ENCODE measurements around the gene FNDC3B. TPM values are rescaled to one million over a fixed set of nuclear protein-coding genes. Genes with fewer than 3 reads are reported as not detected.

The FNDC3B gene
- total and polyA plus RNA-seq, 4 donors: 23.3 to 74.2 (median 32.9) TPM

GRCh38 chr3:172012775-172013174, 26.6 kb upstream of the FNDC3B start:
- no peak for DNase-seq (ENCODE audit: low spot score)
- TF ChIP-seq RAD21 (IDR thresholded peaks at IDR 0.05) (no peak), SP1 (IDR thresholded peaks at IDR 0.05) (no peak), JUND (IDR thresholded peaks at IDR 0.05) (no peak), HNF4A (conservative IDR thresholded peaks at IDR 0.05) (no peak), FOXA2 (IDR thresholded peaks at IDR 0.05) (no peak), EGR1 (IDR thresholded peaks at IDR 0.05; ENCODE audit: low read depth in 2 of 2) (no peak), ZBTB33 (IDR thresholded peaks at IDR 0.05) (no peak), CTCF (IDR thresholded peaks at IDR 0.05; ENCODE audit: low read depth, low read length, missing input control) (no peak), RXRA (IDR thresholded peaks at IDR 0.05) (no peak), TAF1 (conservative IDR thresholded peaks at IDR 0.05) (no peak), ATF3 (IDR thresholded peaks at IDR 0.05) (no peak), YY1 (IDR thresholded peaks at IDR 0.05) (no peak), GABPA (IDR thresholded peaks at IDR 0.05 in 1 of 2, conservative IDR thresholded peaks at IDR 0.05 in 1 of 2) (no peak)
- TF ChIP-seq, protein P1, sequence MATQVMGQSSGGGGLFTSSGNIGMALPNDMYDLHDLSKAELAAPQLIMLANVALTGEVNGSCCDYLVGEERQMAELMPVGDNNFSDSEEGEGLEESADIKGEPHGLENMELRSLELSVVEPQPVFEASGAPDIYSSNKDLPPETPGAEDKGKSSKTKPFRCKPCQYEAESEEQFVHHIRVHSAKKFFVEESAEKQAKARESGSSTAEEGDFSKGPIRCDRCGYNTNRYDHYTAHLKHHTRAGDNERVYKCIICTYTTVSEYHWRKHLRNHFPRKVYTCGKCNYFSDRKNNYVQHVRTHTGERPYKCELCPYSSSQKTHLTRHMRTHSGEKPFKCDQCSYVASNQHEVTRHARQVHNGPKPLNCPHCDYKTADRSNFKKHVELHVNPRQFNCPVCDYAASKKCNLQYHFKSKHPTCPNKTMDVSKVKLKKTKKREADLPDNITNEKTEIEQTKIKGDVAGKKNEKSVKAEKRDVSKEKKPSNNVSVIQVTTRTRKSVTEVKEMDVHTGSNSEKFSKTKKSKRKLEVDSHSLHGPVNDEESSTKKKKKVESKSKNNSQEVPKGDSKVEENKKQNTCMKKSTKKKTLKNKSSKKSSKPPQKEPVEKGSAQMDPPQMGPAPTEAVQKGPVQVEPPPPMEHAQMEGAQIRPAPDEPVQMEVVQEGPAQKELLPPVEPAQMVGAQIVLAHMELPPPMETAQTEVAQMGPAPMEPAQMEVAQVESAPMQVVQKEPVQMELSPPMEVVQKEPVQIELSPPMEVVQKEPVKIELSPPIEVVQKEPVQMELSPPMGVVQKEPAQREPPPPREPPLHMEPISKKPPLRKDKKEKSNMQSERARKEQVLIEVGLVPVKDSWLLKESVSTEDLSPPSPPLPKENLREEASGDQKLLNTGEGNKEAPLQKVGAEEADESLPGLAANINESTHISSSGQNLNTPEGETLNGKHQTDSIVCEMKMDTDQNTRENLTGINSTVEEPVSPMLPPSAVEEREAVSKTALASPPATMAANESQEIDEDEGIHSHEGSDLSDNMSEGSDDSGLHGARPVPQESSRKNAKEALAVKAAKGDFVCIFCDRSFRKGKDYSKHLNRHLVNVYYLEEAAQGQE (IDR thresholded peaks at IDR 0.05): no peak
- TF ChIP-seq, protein P2, sequence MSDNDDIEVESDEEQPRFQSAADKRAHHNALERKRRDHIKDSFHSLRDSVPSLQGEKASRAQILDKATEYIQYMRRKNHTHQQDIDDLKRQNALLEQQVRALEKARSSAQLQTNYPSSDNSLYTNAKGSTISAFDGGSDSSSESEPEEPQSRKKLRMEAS (IDR thresholded peaks at IDR 0.05): no peak
- Histone ChIP-seq H3K36me3 (ENCODE audit: control insufficient read depth in 4 of 4, insufficient read depth in 3 of 4, low read depth in 1 of 4, low read length in 3 of 4) (no peaks in the 10 kb centered on the region), H3K9ac (ENCODE audit: low read depth in 1 of 2, low read length in 2 of 2) (no peak overlapping the region), H3K9me3 (ENCODE audit: control insufficient read depth in 4 of 4, low read length in 3 of 4) (no peaks in the 10 kb centered on the region), H3K27me3 (ENCODE audit: control insufficient read depth in 4 of 4, insufficient read depth in 4 of 4, low read length in 3 of 4) (no peaks in the 10 kb centered on the region), H3K4me3 (ENCODE audit: low read depth in 1 of 3, low read length in 3 of 3) (no peak overlapping the region), H3K4me1 (ENCODE audit: control insufficient read depth in 4 of 4, insufficient read depth in 4 of 4, low read length in 3 of 4) (peaks cover 0 to 2% (median 1%) of the 10 kb centered on the region in 4 donors), H3K27ac (ENCODE audit: low read depth in 1 of 2, low read length in 2 of 2) (no peak overlapping the region)
- 62% methylated on average over 1 of the region's 1 CpG for WGBS

GRCh38 chr3:172014145-172014544, 25.2 kb upstream of the FNDC3B start:
- Histone ChIP-seq H3K4me1 (ENCODE audit: control insufficient read depth in 4 of 4, insufficient read depth in 4 of 4, low read length in 3 of 4) (peaks cover 0 to 2% (median 1%) of the 10 kb centered on the region in 4 donors), H3K9ac (ENCODE audit: low read depth in 1 of 2, low read length in 2 of 2) (no peak overlapping the region), H3K36me3 (ENCODE audit: control insufficient read depth in 4 of 4, insufficient read depth in 3 of 4, low read depth in 1 of 4, low read length in 3 of 4) (no peaks in the 10 kb centered on the region), H3K4me3 (ENCODE audit: low read depth in 1 of 3, low read length in 3 of 3) (no peak overlapping the region), H3K9me3 (ENCODE audit: control insufficient read depth in 4 of 4, low read length in 3 of 4) (no peaks in the 10 kb centered on the region), H3K27me3 (ENCODE audit: control insufficient read depth in 4 of 4, insufficient read depth in 4 of 4, low read length in 3 of 4) (no peaks in the 10 kb centered on the region), H3K27ac (ENCODE audit: low read depth in 1 of 2, low read length in 2 of 2) (no peak overlapping the region)
- TF ChIP-seq ZBTB33 (IDR thresholded peaks at IDR 0.05): no peak
- TF ChIP-seq SP1 (IDR thresholded peaks at IDR 0.05): no peak
- no peak for TF ChIP-seq FOXA2 (IDR thresholded peaks at IDR 0.05)
- TF ChIP-seq EGR1 (IDR thresholded peaks at IDR 0.05; ENCODE audit: low read depth in 2 of 2): no peak
- DNase-seq (ENCODE audit: low spot score): no peak
- 74% methylated on average over 5 of the region's 5 CpGs for WGBS

Measured in liver (tissue), 9 donors.